ENCODE data around the gene MRGPRE. TPM values are rescaled to one million over a fixed set of nuclear protein-coding genes. Genes with fewer than 3 reads are reported as not detected.

The MRGPRE gene
- total and polyA plus RNA-seq, 7 donors, result 0.10 to 1.4 (median 0.70) TPM; not detected in 3

GRCh38 chr11:3221408-3222002, 10.7 kb downstream of the MRGPRE start:
- Histone ChIP-seq H3K4me3 (no peak overlapping the region), H3K36me3 (no peaks in the 10 kb centered on the region), H3K27ac (no peak overlapping the region), H3K27me3 (peaks cover 3 to 72% (median 23%) of the 10 kb centered on the region in 3 donors), H3K9me3 (no peaks in the 10 kb centered on the region), H3K4me1 (peaks cover 0 to 6% (median 0%) of the 10 kb centered on the region in 4 donors)
- 26 to 59% methylated on average over 27 of the region's 27 CpGs for WGBS, 2 donors
- TF ChIP-seq POLR2AphosphoS5 (IDR thresholded peaks at IDR 0.05), result no peak
- TF ChIP-seq CTCF (IDR thresholded peaks at IDR 0.05), result no peak
- no peak for TF ChIP-seq EP300 (IDR thresholded peaks at IDR 0.05)
- peak; percentile 54 for DNase-seq
- intact Hi-C loops (cut with DNase I), result no loop called here

GRCh38 chr11:3220521-3221407, 11.5 kb downstream of the MRGPRE start:
- Histone ChIP-seq H3K9me3 (no peaks in the 10 kb centered on the region), H3K36me3 (no peaks in the 10 kb centered on the region), H3K27me3 (peaks cover 5 to 80% (median 31%) of the 10 kb centered on the region in 3 donors), H3K27ac (no peak overlapping the region), H3K4me3 (no peak overlapping the region), H3K4me1 (peaks cover 0 to 6% (median 0%) of the 10 kb centered on the region in 4 donors)
- TF ChIP-seq CTCF (IDR thresholded peaks at IDR 0.05) (no peak), POLR2AphosphoS5 (IDR thresholded peaks at IDR 0.05) (no peak), EP300 (IDR thresholded peaks at IDR 0.05) (no peak), POLR2A (IDR thresholded peaks at IDR 0.05) (no peak)
- intact Hi-C loops (cut with DNase I), result no loop called here
- DNase-seq, result peak; percentile 52
- 21 to 61% methylated on average over 21 of the region's 21 CpGs for WGBS, 2 donors

GRCh38 chr11:3220101-3220500, 12.1 kb downstream of the MRGPRE start:
- no peak for DNase-seq
- no peak for TF ChIP-seq POLR2A (IDR thresholded peaks at IDR 0.05)
- TF ChIP-seq POLR2AphosphoS5 (IDR thresholded peaks at IDR 0.05), result no peak
- TF ChIP-seq CTCF (IDR thresholded peaks at IDR 0.05), result no peak
- TF ChIP-seq EP300 (IDR thresholded peaks at IDR 0.05), result no peak
- Histone ChIP-seq H3K4me1 (peaks cover 0 to 6% (median 0%) of the 10 kb centered on the region in 4 donors), H3K27ac (no peak overlapping the region), H3K9me3 (no peaks in the 10 kb centered on the region), H3K36me3 (no peaks in the 10 kb centered on the region), H3K27me3 (peaks cover 5 to 86% (median 37%) of the 10 kb centered on the region in 3 donors), H3K4me3 (no peak overlapping the region)
- WGBS, 2 donors, result 57 to 65% methylated on average over 11 of the region's 11 CpGs
- intact Hi-C loops (cut with DNase I), result no loop called here

GRCh38 chr11:3219281-3219892, 12.8 kb downstream of the MRGPRE start:
- Histone ChIP-seq H3K4me3 (no peak overlapping the region), H3K27me3 (peaks cover 5 to 89% (median 39%) of the 10 kb centered on the region in 3 donors), H3K36me3 (no peaks in the 10 kb centered on the region), H3K9me3 (no peaks in the 10 kb centered on the region), H3K4me1 (peaks cover 0 to 6% (median 0%) of the 10 kb centered on the region in 4 donors), H3K27ac (no peak overlapping the region)
- intact Hi-C loops (cut with DNase I), result loop anchor here (5.0 to 10.0 kb wide), 2 partner anchors 52 to 195 kb away; partner anchors contain the start of gene OSBPL5
- 71 to 80% methylated on average over 14 of the region's 14 CpGs for WGBS, 2 donors
- DNase-seq, result peak; percentile 61
- TF ChIP-seq EP300 (IDR thresholded peaks at IDR 0.05) (no peak), POLR2AphosphoS5 (IDR thresholded peaks at IDR 0.05) (no peak), CTCF (IDR thresholded peaks at IDR 0.05) (no peak), POLR2A (IDR thresholded peaks at IDR 0.05) (no peak)

Measured in sigmoid colon (tissue), 7 donors.